ENCODE results near the gene TTC14.
A peak's percentile ranks its signal among the peaks of the same experiment; 100 is the strongest.
"Not testable (repeated sequence)": the region's sequence is repeated elsewhere in the genome, so short reads cannot be mapped to it uniquely, and the experiment has no call there.

The TTC14 gene

GRCh38 chr3:180601688-180602666 is at the start of gene TTC14:
TSS of gene TTC14 (plus strand) at chr3:180602163. CDS start at chr3:180602262, 99 bp downstream.
- peak; percentile 90 for DNase-seq (ENCODE audit: low read depth)

- DNase-seq (ENCODE audit: low read depth), result no peak
Observed at GRCh38 chr3:180563406-180563805, 38.6 kb upstream of the TTC14 start.

DNA sequence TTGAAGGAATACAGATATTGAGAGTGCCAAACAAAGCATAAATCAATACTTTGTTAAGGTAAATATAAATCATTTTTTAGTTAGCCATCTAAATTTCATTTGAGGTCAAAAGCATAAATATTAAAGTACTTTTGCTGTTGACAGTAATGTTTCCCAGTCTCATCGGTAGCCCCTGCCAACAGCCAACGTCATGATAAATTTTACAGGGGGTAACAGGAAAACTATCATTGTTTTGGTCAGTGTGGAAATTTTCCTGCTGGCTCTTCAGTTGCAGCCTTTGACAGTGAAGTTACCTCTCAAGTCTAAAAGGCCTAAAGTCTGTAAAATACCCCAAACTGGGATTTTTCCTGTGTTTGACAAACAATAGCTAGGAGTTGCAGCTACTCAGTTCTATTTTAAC is 37.3 kb upstream of the TTC14 start:
- no peak for DNase-seq (ENCODE audit: low read depth)

- no peak for DNase-seq (ENCODE audit: low read depth)
Observed at GRCh38 chr3:180570238-180570637, 31.7 kb upstream of the TTC14 start.

- no peak for DNase-seq (ENCODE audit: low read depth)
Observed at GRCh38 chr3:180571831-180572598, 29.9 kb upstream of the TTC14 start.

DNA sequence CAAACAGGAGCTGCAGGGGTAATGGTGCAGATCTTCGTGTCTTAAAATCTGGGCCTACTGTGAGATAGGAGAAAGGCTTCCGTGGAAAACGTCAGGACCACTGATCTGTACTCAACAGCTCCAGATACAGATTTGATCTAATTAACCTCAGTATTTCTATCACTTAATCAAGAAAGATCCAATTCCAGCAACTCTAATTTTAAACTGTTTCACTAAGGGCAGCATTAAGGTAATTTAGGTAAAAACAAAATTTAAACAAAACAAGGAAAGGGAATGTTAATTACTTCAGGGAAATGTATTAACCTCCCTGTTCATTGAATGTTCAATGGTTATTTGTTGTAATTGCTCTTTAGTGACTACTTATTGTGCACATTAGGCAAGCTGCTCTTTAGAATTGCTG is 26.4 kb upstream of the TTC14 start:
- DNase-seq (ENCODE audit: low read depth), result no peak

GRCh38 chr3:180580934-180581333 is 21.0 kb upstream of the TTC14 start:
- no peak for DNase-seq (ENCODE audit: low read depth)

- DNase-seq (ENCODE audit: low read depth), result no peak
Observed at GRCh38 chr3:180590396-180590795, 11.6 kb upstream of the TTC14 start.

DNA sequence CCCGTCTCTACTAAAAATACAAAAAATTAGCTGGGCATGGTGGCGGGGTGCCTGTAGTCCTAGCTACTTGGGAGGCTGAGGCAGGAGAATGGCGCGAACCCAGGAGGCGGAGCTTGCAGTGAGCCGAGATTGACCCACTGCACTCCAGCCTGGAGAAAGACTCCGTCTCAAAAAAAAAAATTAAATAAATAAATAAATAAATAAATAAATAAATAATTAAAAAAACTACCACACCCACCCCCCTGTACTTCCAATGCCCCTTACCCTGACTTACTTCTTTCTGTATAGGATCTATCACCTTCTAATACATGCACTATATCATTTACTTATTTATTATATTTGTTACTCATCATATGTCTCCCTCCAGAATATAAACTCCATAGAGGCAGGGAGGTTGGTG is 8.3 kb upstream of the TTC14 start:
- DNase-seq (ENCODE audit: low read depth), result not testable (repeated sequence)

DNA sequence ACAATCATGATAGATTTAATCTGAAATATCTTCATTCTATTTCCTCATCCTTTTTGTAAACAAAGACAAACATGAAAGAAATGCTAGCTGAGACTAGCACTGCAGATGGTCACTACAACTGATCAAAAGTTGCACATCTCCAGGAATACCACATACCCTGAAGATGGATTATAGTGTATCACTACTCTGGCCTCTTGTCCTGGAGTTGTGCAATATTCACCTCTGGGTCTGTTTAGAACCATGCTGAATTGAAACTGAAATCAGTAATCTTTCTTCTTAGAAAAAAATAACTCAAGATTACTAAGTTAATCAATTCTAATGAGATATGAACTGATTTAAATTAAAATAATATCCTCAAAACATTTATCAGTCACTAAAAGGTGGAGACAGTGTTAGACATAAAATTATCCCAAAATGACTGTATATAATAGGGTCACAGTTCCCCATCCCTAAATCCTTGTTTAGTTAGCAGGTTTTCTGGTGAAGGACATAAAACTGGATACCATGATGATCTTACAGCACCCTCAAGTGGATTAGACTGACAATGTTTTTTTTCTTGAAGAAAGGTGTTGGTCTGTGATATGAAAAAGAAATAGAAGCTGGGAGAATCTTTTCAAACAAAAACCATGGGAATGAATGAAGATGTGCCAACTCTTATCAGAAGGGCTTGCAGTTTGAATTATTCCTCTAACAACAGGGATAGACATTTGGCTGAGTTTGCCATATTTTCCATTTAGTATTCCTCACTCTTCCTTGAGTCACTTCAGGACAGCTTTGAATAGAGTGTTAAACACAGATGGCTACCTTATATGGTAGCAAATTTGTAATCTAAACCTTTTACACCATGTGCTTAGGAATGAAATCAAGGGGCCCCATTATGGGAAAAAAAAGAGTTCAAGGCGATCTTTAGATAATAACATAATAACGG is 7.1 kb upstream of the TTC14 start:
- no peak for DNase-seq (ENCODE audit: low read depth)

DNA sequence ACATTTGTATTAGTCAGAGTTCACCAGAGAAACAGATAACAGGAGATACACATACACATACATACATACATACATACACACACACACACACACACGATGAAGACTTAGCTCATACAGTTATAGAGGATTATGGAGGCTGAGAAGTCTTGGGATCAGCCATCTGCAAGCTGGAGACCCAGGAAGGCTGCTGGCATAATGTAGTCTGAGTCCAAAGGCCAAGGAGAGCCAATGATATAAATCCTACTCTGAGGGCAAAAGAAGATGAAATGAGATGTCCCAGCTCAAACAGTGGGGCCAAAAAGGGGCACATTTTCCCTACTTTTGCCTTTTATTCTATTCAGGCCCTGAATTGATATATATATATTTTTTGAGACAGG is 6.4 kb upstream of the TTC14 start:
- DNase-seq (ENCODE audit: low read depth), result no peak

DNA sequence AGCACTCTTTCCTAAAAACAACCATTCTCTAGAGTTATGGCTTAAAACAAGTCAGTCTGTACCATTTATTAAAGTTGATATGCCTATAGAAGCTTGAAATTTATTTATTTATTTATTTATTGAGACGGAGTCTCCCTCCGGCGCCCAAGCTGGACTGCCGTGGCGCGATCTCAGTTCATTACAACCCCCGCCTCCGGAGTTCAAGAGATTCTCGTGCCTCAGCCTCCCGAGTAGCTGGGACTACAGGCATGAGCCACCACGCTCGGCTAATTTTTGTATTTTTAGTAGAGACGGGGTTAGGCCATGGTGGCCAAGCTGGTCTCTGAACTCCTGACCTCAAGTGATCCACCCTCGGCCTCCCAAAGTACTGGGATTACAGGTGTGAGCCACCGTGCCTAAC is 1.5 kb upstream of the TTC14 start:
- DNase-seq (ENCODE audit: low read depth), result no peak

DNA sequence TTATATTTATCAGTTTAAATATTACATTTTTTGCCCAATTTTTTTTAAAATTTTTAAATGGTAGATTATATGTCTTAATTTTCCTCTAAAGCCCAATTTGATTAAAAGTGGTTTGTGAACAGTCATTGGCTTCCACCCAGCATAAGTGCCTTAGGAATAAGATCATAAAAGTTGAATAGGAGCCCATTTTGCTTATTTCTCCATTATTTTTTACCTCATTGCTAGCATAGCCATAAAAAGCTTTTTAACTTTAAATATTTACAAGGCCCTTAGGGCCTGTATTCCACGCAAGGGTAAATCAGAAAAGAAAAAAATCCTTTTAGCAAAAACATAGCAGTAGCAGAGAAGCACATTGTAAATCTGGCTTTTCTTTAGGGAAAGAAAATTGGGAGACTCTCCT is 9.0 kb downstream of the TTC14 start:
- DNase-seq (ENCODE audit: low read depth), result no peak

DNA sequence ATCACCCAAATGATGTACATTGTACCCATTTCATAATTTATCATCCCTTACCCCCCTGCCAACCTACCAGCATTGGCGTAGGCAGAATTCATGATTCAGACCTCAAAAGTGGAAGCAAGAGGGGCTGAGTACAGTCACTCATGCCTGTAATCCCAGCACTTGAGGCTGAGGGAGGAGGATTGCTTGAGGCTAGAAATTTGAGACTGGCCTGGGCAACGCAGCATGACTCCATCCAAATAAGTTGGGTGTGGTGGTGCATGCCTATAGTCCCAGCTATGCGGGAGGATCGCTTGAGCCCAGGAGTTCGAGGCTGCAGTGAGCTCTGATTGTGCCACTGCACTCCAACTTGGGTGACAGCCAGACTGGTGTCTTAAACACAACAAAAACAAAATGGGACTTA is 10.4 kb downstream of the TTC14 start:
- DNase-seq (ENCODE audit: low read depth), result no peak

GRCh38 chr3:180615954-180616353 is 14.0 kb downstream of the TTC14 start:
- no peak for DNase-seq (ENCODE audit: low read depth)

DNA sequence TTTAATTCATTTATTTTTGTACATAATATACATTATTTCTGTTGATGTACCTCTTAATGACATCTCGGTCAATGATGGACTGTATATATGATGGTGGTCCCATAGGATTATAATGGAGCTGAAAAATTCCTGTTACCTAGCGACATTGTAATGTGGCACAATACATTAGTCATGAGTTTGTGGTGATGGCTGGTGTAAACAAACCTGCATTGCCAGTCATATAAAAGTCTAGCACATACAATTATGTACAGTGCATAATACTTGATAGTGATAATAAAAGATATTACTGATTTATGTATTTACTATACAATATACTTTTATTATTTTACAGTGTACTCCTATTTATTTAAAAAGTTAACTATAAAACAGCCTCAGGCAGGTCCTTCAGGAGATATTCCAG is 15.1 kb downstream of the TTC14 start:
- DNase-seq (ENCODE audit: low read depth), result no peak

GRCh38 chr3:180618563-180618962 is 16.6 kb downstream of the TTC14 start:
- DNase-seq (ENCODE audit: low read depth), result not testable (repeated sequence)

DNA sequence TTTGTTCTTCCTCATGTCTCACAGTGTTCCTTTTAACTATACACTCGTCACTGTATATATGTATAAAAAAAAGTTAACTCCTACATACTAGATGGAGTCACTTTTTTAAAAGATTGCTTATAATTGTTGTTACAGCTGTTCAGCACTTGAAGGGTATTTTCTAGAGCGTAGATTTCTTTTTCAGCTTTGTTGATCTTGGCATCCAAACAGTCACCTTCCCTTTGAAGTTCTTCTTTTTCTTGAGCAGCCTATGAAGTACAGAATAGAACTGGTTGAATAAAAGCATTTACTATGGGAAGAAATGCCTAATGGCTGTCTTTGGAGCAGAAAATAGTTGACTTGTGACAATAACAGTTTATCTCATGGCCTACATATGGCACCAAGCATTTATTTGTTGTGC is 17.8 kb downstream of the TTC14 start:
- DNase-seq (ENCODE audit: low read depth), result no peak

GRCh38 chr3:180624714-180625113 is 22.8 kb downstream of the TTC14 start:
- no peak for DNase-seq (ENCODE audit: low read depth)

- no peak for DNase-seq (ENCODE audit: low read depth)
Observed at GRCh38 chr3:180626844-180627243, 24.9 kb downstream of the TTC14 start.

DNA sequence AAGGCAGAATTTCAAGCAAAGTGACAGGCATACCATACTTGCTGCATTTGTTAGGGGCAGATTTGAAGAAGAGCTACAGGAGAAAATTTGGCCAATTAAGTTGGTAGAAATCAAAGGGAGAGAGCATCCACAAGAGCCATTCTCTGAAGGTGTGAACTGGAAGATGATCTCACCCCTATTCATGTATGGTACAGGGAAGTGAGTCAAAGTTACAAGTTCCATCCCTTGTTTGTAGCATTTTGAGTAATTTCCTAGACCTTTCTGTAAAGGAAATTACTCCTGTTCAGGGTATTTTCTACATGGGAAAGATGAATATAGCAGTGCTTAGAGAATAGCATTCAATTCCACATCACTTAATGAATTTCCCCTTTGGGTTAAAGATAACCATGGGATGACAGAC is 28.4 kb downstream of the TTC14 start:
- no peak for DNase-seq (ENCODE audit: low read depth)

DNA sequence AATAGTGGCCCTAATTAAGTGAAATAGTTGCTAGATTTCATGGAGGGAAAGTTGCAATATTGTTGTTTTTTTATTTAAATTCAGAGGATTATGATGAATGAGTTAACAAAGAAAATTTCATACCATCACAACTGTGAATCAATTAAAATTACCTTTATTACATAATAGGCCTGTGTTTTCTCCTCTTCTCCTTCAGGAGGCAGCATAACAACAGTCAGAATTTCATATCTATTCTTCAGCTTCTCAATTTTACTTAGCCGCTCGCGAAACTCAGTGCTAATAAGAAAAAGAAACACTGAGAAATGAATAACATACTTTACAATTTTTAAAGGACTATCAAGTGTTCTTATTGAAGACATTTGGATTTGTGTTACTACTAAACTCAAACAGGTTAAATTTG is 29.4 kb downstream of the TTC14 start:
- no peak for DNase-seq (ENCODE audit: low read depth)

Data from stimulated activated CD4-positive, alpha-beta T cell treated with anti-CD3 and anti-CD28 coated beads, Interleukin-2, amount 100 ng/mL, for 4 hours (primary cell).